K562 (cell line): ENCODE data around the gene LRRC8C. TPM values are rescaled to one million over a fixed set of nuclear protein-coding genes. Genes with fewer than 3 reads are reported as not detected.
A peak's percentile ranks its signal among the peaks of the same experiment; 100 is the strongest.

Source experiments
- BCLAF1 ChIP-seq, 2 experiments: fragments of 450-650 bp in 1 of 2; IDR thresholded peaks; 2 replicates each; pipeline ENCODE4 v1.6.1; 2011 to 2017; ENCODE audit warnings: low read depth in 2 of 2, antibody characterized with exemption in 1 of 2, borderline replicate concordance in 1 of 2, low read length in 1 of 2, mild to moderate bottlenecking in 1 of 2, mixed read lengths in 1 of 2; ENCODE audit not compliant: control insufficient read depth in 1 of 2
- MGA ChIP-seq: fragments of 450-650 bp; IDR thresholded peaks from 2 replicates; pipeline ENCODE4 v1.6.1; 2016; ENCODE audit warnings: mild to moderate bottlenecking, moderate library complexity
- MTA2 ChIP-seq: fragments of 450-650 bp; IDR thresholded peaks from 2 replicates; pipeline ENCODE4 v1.6.1; 2016; ENCODE audit warnings: low read depth
- NFRKB ChIP-seq: fragments of 450-650 bp; IDR thresholded peaks from 2 replicates; pipeline ENCODE4 v1.6.1; 2016; ENCODE audit warnings: low read depth
- NR1H2 ChIP-seq: sonication (generic); formaldehyde crosslinking; IDR thresholded peaks from 2 replicates; pipeline ENCODE4 v1.4.0; 2020; ENCODE audit warnings: mild to moderate bottlenecking, missing genetic modification reagents
- PCBP2 ChIP-seq: fragments of 200-400 bp; formaldehyde crosslinking; IDR thresholded peaks from 2 replicates; pipeline ENCODE4 v1.6.1; 2018; ENCODE audit warnings: low read length, low read depth, mild to moderate bottlenecking, moderate library complexity; ENCODE audit not compliant: poor library complexity, severe bottlenecking
- RBM39 ChIP-seq: fragments of 200-400 bp; formaldehyde crosslinking; optimal IDR thresholded peaks from 2 replicates; pipeline ENCODE3; 2018; ENCODE audit warnings: low read depth, low read length
- UBTF ChIP-seq, 2 experiments: IDR thresholded peaks; 2 replicates each; pipeline ENCODE4 v1.6.1; 2012; ENCODE audit warnings: improper control_type of control experiment in 2 of 2, low read depth in 2 of 2, low read length in 2 of 2, borderline replicate concordance in 1 of 2
- ZNF655 ChIP-seq: fragments of 250-450 bp; sonication (Bioruptor Pico); IDR thresholded peaks from 2 replicates; pipeline ENCODE4 v1.5.0; 2021
- polyA plus RNA-seq, 8 experiments: library from polyadenylated mRNA; depleted of rRNA in 4 of 8; stranded (reverse) in 5 of 8; unstranded in 3 of 8; fragments of >200 nt; fragmentation: Nextera tagmentation in 2 of 8; fragmentation: Illumina TruSeq in 1 of 8; extraction: Ambion mirVana in 2 of 8; extraction: Trizol in 1 of 8; gene quantifications; 2 replicates each; pipeline versions ENCODE4 v1.2.1 to v1.2.3, GENCODE V29; 2011 to 2014; ENCODE audit warnings: inconsistent platforms in 1 of 8, missing spikeins in 1 of 8
- total RNA-seq, 7 experiments: library from RNA; depleted of rRNA in 6 of 7; stranded (reverse); fragments of >200 nt in 6 of 7; fragmentation: Illumina TruSeq in 2 of 7; extraction: Trizol in 2 of 7; gene quantifications; 2 replicates each; pipeline versions ENCODE4 v1.2.1 to v1.2.3, GENCODE V29; 2011 to 2021; ENCODE audit warnings: low replicate concordance in 1 of 7

LRRC8C gene
- total and polyA plus RNA-seq, 9 of the 15 experiments (the other 6 are each of a cell fraction or from before 2014, with no cell fraction given): 1.00 to 12.5 (median 4.5) TPM

- TF ChIP-seq ZNF655 (CRISPR knock-in tag) (no peak), MGA (no peak; the same call in 1 of the 2 replicates), PCBP2 (no peak), NFRKB (0 out of 2 replicates have a peak, but pooled peaks have one; percentile 25), NR1H2 (no peak), RBM39 (no peak), UBTF (IDR thresholded peaks at IDR 0.05; ENCODE audit: borderline replicate concordance in 1 of 2, low read depth in 2 of 2, low read length in 2 of 2) (no peak), BCLAF1 (IDR thresholded peaks at IDR 0.05; ENCODE audit: borderline replicate concordance in 1 of 2, control insufficient read depth in 1 of 2, low read depth in 2 of 2, low read length in 1 of 2) (no peak), MTA2 (peak; percentile 95)
Observed at GRCh38 chr1:89703469-89703868, 70.5 kb downstream of the LRRC8C start (continued).
